Ovary (tissue), 3 donors: Measurements from ENCODE around the gene HSD3B7.

Experiments used
- CTCF ChIP-seq, 3 donors: fragments of 450-650 bp in 2 of 3; fragments of 200-600 bp in 1 of 3; IDR thresholded peaks; one replicate each; pipeline versions ENCODE4 v1.5.1 to v1.8.0; 2016 to 2022; ENCODE audit warnings: antibody characterized with exemption in 3 of 3, mild to moderate bottlenecking in 1 of 3
- EP300 ChIP-seq: sonication (generic); formaldehyde crosslinking; IDR thresholded peaks from one replicate; pipeline ENCODE4 v1.6.1; 2017; ENCODE audit warnings: antibody characterized with exemption
- donor health status: DM: no; HTN: no; CAD: no.

- TF ChIP-seq CTCF (IDR thresholded peaks at IDR 0.05) (no peak), EP300 (no peak)
Observed at GRCh38 chr16:30992931-30993816, 8.2 kb downstream of the HSD3B7 start.
